Measurements from ENCODE around the gene CDIPT. TPM values are rescaled to one million over a fixed set of nuclear protein-coding genes. Genes with fewer than 3 reads are reported as not detected.

Gene CDIPT
- total RNA-seq, 4 donors from 2014 or later = 79.3 to 122 (median 99.3) TPM

DNA sequence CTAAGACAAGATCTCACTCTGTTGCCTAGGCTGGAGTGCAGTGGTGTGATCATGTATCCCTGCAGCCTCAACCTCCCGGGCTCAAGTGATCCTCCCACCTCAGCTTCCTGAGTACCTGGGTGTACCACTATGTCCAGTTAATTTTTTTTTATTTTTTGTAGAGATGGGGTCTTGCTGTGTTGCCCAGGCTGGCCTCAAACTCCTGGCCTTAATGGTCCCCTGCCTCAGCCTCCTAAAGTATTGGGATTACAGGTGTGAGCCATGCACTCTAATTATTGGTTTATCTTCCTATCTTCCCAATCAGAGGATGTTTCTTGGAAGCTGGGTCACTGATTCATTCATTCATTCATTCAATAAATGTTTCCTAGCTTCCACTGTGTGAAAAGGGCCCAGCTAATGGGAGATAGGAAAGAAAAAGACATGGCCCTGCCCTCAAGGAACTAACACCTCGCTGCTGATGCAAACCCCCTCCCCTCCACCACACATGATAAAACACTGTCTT is 45.7 kb upstream of the CDIPT start:
- TF ChIP-seq, protein P1, sequence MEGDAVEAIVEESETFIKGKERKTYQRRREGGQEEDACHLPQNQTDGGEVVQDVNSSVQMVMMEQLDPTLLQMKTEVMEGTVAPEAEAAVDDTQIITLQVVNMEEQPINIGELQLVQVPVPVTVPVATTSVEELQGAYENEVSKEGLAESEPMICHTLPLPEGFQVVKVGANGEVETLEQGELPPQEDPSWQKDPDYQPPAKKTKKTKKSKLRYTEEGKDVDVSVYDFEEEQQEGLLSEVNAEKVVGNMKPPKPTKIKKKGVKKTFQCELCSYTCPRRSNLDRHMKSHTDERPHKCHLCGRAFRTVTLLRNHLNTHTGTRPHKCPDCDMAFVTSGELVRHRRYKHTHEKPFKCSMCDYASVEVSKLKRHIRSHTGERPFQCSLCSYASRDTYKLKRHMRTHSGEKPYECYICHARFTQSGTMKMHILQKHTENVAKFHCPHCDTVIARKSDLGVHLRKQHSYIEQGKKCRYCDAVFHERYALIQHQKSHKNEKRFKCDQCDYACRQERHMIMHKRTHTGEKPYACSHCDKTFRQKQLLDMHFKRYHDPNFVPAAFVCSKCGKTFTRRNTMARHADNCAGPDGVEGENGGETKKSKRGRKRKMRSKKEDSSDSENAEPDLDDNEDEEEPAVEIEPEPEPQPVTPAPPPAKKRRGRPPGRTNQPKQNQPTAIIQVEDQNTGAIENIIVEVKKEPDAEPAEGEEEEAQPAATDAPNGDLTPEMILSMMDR (IDR thresholded peaks at IDR 0.05) = no peak
- TF ChIP-seq POLR2A (IDR thresholded peaks at IDR 0.05) = no peak
- Histone ChIP-seq H3K27ac (no peak overlapping the region), H3K9me3 (no peaks in the 10 kb centered on the region), H3K4me3 (replicated peaks in 1 of 3) (no peak overlapping the region), H3K4me1 (no peaks in the 10 kb centered on the region), H3K27me3 (no peaks in the 10 kb centered on the region), H3K36me3 (no peaks in the 10 kb centered on the region)
- WGBS, 2 donors = 81 to 89% methylated on average over 2 of the region's 2 CpGs
- DNase-seq = no peak
- intact Hi-C loops (cut with DNase I) = no loop called here

DNA sequence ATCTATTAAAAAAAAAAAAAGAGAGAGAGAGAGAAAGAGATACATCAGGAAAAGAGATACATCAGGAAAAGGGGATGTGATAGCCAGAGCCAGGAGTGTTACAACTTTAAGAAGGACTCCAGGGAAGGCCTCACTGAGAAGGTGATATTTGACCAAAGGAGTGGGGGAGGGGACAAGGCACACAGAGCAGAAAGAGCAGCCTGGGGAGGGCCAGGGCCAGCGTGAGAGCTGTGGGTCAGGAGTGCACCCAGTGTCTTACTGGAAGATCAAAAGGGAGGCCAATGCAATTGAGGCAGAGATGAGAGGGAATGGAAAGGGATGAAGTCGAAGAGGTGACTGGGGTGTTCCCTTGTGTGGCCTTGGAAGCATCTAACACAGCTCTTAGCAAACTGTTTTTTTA is 44.9 kb upstream of the CDIPT start:
- DNase-seq = no peak
- no peak overlapping the region for H3K4me3 ChIP-seq (replicated peaks in 1 of 3)
- no peaks in the 10 kb centered on the region for H3K4me1 ChIP-seq
- 72 to 80% methylated on average over 2 of the region's 2 CpGs for WGBS, 2 donors
- no peak overlapping the region for H3K27ac ChIP-seq
- TF ChIP-seq, protein P1 (IDR thresholded peaks at IDR 0.05) = no peak
- no peak for TF ChIP-seq POLR2A (IDR thresholded peaks at IDR 0.05)
- no peaks in the 10 kb centered on the region for H3K9me3 ChIP-seq
- intact Hi-C loops (cut with DNase I) = no loop called here
- no peaks in the 10 kb centered on the region for H3K27me3 ChIP-seq
- no peaks in the 10 kb centered on the region for H3K36me3 ChIP-seq

DNA sequence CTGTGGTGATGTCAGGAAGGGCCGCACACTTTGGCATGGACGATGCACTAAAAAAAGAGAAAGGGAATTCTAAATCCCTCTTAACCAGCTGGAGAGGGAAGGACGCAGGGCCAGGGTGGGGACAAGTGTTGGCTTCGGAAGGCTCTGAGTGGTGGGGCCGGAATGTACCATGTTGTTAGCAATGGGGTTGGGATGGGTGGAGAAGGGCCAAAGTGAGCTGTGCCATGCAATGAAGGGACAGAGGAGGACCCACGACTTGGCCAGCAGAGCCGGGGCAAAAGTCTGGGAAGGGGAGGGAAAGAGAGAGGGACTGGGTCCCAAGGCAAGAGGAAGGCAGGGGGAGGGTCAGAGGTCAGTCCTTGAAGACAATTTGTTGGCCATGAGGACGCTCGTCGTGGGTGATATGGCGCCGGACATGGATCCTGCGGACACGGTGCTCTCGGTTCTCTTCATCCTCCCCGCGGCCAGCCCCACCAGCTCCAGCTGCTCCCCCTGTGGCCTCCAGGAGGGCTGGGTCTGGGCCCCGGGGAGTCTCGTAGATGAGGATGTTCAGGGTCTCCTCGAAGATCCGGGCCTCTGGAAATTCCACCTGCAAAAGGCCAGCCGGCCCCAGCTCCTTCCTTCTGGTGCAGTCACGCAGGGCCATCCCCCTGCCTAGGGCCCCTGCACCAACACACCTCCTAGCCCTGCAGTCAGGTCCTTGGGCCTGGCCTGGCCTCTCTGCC is 43.7 kb upstream of the CDIPT start:
- Histone ChIP-seq H3K36me3 (no peaks in the 10 kb centered on the region), H3K27me3 (no peaks in the 10 kb centered on the region), H3K4me1 (no peaks in the 10 kb centered on the region), H3K9me3 (no peaks in the 10 kb centered on the region), H3K4me3 (replicated peaks in 1 of 3) (no peak overlapping the region), H3K27ac (no peak overlapping the region)
- no peak for DNase-seq
- TF ChIP-seq, protein P1 (IDR thresholded peaks at IDR 0.05) = no peak
- no peak for TF ChIP-seq POLR2A (IDR thresholded peaks at IDR 0.05)
- WGBS, 2 donors = 76 to 77% methylated on average over 21 to 23 of the region's 23 CpGs
- intact Hi-C loops (cut with DNase I) = no loop called here

DNA sequence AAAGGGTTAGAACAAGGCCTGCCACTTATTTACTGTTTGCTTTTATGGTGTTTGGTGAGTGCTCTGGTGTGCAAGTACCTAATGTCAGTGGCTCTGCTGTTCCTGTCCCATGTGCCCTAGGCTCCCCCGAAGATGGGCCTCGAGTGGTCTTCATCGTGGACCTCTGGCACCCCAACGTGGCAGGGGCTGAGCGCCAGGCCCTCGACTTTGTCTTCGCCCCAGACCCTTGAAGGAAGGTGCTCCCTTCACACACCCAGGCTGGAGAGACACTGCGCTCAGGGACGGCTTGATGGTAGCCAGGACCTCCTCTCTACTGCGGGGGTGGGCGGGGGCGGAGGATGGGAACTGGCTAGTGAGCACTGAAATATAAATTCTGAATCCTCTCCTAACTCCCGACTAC is 42.6 kb upstream of the CDIPT start:
- no peaks in the 10 kb centered on the region for H3K36me3 ChIP-seq
- H3K4me1 ChIP-seq = peaks cover 0 to 3% of the 10 kb centered on the region in 2 donors
- no peak overlapping the region for H3K27ac ChIP-seq
- no peak for DNase-seq
- WGBS, 2 donors = 86 to 88% methylated on average over 12 to 13 of the region's 13 CpGs
- H3K9me3 ChIP-seq = no peaks in the 10 kb centered on the region
- no peak overlapping the region for H3K4me3 ChIP-seq (replicated peaks in 1 of 3)
- TF ChIP-seq, protein P1 (IDR thresholded peaks at IDR 0.05) = no peak
- TF ChIP-seq POLR2A (IDR thresholded peaks at IDR 0.05) = no peak
- intact Hi-C loops (cut with DNase I) = no loop called here
- H3K27me3 ChIP-seq = no peaks in the 10 kb centered on the region

DNA sequence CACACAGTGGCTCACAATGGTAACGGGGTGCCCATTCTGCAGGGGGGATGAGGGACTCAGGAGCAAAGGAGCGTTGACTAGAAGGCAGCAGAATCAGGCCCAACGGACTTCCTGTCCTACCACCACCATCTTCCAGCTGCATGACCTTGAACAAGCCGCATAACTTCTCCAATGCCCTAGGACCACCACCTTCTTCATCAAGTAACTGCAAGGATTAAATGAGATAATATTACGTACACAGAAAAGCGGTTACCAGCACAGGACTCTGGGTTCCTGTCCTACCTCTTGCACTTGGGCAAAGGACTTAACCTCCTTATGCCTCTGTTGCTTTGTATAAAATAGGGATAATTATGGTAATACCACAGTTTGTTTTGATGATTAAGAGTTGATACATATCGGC is 41.9 kb upstream of the CDIPT start:
- Histone ChIP-seq H3K27ac (no peak overlapping the region), H3K4me3 (replicated peaks in 1 of 3) (no peak overlapping the region)

More for the DNA sequence above, 41.9 kb upstream of the CDIPT start:
- no peak for TF ChIP-seq POLR2A (IDR thresholded peaks at IDR 0.05)
- TF ChIP-seq, protein P1 (IDR thresholded peaks at IDR 0.05) = no peak
- Histone ChIP-seq H3K36me3 (no peaks in the 10 kb centered on the region), H3K4me1 (peaks cover 0 to 9% of the 10 kb centered on the region in 2 donors), H3K27me3 (no peaks in the 10 kb centered on the region), H3K9me3 (no peaks in the 10 kb centered on the region)
- WGBS, 2 donors = 90 to 94% methylated on average over 6 to 7 of the region's 7 CpGs
- no peak for DNase-seq
- intact Hi-C loops (cut with DNase I) = no loop called here
